GM12878 (cell line): ENCODE data around the gene LCLAT1. TPM values are rescaled to one million over a fixed set of nuclear protein-coding genes. Genes with fewer than 3 reads are reported as not detected.

Source experiments
- ATAC-seq: fragments of 200-7000 bp; cut with Tn5 transposase; 3 replicates; pipeline ENCODE4 v1.9.1; 2020; ENCODE audit warnings: mild to moderate bottlenecking, moderate library complexity
- BruUV-seq: library from RNA; stranded (reverse); fragments of 400-500 nt; replicated peaks from 2 replicates; lab custom pipeline; 2021; lab: Mats Ljungman, UMichigan
- CTCF ChIA-PET: fragments of 300-600 bp; sonication (Branson Sonifier 250); formaldehyde crosslinking; extraction: SDS; loops from one replicate; lab custom pipeline; 2021; ENCODE audit warnings: inconsistent platforms; lab: Yijun Ruan, JAX
- POLR2A ChIA-PET: fragments of 350-600 bp; formaldehyde crosslinking; extraction: SDS; loops from one replicate; lab custom pipeline; 2021; ENCODE audit warnings: inconsistent platforms; lab: Charles Lee
- RAD21 ChIA-PET: fragments of 300-600 bp; sonication (Branson Sonifier 250); formaldehyde crosslinking; loops from one replicate; lab custom pipeline; 2023; ENCODE audit warnings: antibody characterized with exemption; ENCODE audit not compliant: unreplicated experiment; lab: Charles Lee
- SMC1A ChIA-PET: fragments of 300-600 bp; sonication (Branson Sonifier 250); formaldehyde crosslinking; loops from one replicate; lab custom pipeline; 2023; ENCODE audit not compliant: unreplicated experiment, uncharacterized antibody; lab: Charles Lee
- DNase-seq: peaks from one replicate; pipeline ENCODE4 v3.0.0-alpha.2; 2011; ENCODE audit warnings: low read depth, low spot score
- FAIRE-seq: peaks from 3 replicates; lab custom pipeline; 2011; peaks lifted over from hg19 to GRCh38; lab: Jason Lieb, UNC
- H2AFZ ChIP-seq: 2 replicates; pipeline ENCODE4 v1.6.0; 2011; ENCODE audit warnings: low read depth, low read length, control low read depth; ENCODE audit not compliant: control insufficient read depth
- H3K27ac ChIP-seq: 2 replicates; pipeline ENCODE4 v1.5.1; 2011; ENCODE audit warnings: control low read depth; ENCODE audit not compliant: control insufficient read depth, insufficient read depth
- H3K27me3 ChIP-seq, 2 experiments: replicated peaks in 1 of 2; 2 replicates each; pipeline versions ENCODE4 v1.6.0 to v1.6.1; 2011; ENCODE audit warnings: low read length in 1 of 2; ENCODE audit not compliant: control insufficient read depth in 2 of 2, insufficient read depth in 2 of 2
- H3K36me3 ChIP-seq, 2 experiments: 2 replicates each; pipeline ENCODE4 v1.5.1; 2011; ENCODE audit warnings: low read length in 1 of 2; ENCODE audit not compliant: control insufficient read depth in 2 of 2, insufficient read depth in 2 of 2
- H3K4me1 ChIP-seq: 2 replicates; pipeline ENCODE4 v1.6.1; 2011; ENCODE audit warnings: mild to moderate bottlenecking, low read length, moderate library complexity, mixed read lengths; ENCODE audit not compliant: control insufficient read depth, insufficient read depth
- H3K4me2 ChIP-seq: 2 replicates; pipeline ENCODE4 v1.6.0; 2011; ENCODE audit warnings: control low read depth; ENCODE audit not compliant: control insufficient read depth, insufficient read depth
- H3K4me3 ChIP-seq: fragments of 200-600 bp; sonication (generic); 2 replicates; pipeline ENCODE4 v1.5.1; 2016
- H3K79me2 ChIP-seq: 2 replicates; pipeline ENCODE4 v1.6.0; 2011; ENCODE audit warnings: low read length; ENCODE audit not compliant: control insufficient read depth, insufficient read depth
- H3K9ac ChIP-seq: 2 replicates; pipeline ENCODE4 v1.8.0; 2011; ENCODE audit warnings: low read length, control low read depth, mixed read lengths; ENCODE audit not compliant: control insufficient read depth, insufficient read depth
- H3K9me3 ChIP-seq: replicated peaks from 3 replicates; pipeline ENCODE4 v1.5.1; 2011; ENCODE audit warnings: mild to moderate bottlenecking, low read length; ENCODE audit not compliant: control insufficient read depth, insufficient read depth
- H4K20me1 ChIP-seq: 2 replicates; pipeline ENCODE4 v1.6.0; 2011; ENCODE audit not compliant: control insufficient read depth, insufficient read depth
- BACH1 ChIP-seq: fragments of 450-650 bp; IDR thresholded peaks from 2 replicates; pipeline ENCODE4 v1.6.1; 2017; ENCODE audit warnings: mild to moderate bottlenecking, borderline replicate concordance
- CEBPB ChIP-seq, 2 experiments: fragments of 150-350 bp in 1 of 2; IDR thresholded peaks; 2 replicates each; pipeline ENCODE4 v1.6.1; 2012 to 2014; ENCODE audit warnings: low read depth in 2 of 2, low read length in 2 of 2, borderline replicate concordance in 1 of 2, inconsistent platforms in 1 of 2
- ESRRA ChIP-seq: IDR thresholded peaks from 2 replicates; pipeline ENCODE4 v1.6.1; 2012; ENCODE audit warnings: mild to moderate bottlenecking, low read length, improper control_type of control experiment
- HDAC2 ChIP-seq: fragments of 200-600 bp; sonication (generic); IDR thresholded peaks from 2 replicates; pipeline ENCODE4 v1.6.1; 2017
- MTA2 ChIP-seq: fragments of 450-650 bp; IDR thresholded peaks from 2 replicates; pipeline ENCODE4 v1.6.1; 2016; ENCODE audit warnings: low read depth, mild to moderate bottlenecking, moderate library complexity
- NFIC ChIP-seq: IDR thresholded peaks from 2 replicates; pipeline ENCODE4 v1.6.1; 2012; ENCODE audit warnings: low read depth, mild to moderate bottlenecking, inconsistent platforms, low read length, moderate library complexity
- NR2C1 ChIP-seq: fragments of 450-650 bp; IDR thresholded peaks from 2 replicates; pipeline ENCODE4 v1.6.1; 2017; ENCODE audit warnings: antibody characterized with exemption, mild to moderate bottlenecking, moderate library complexity
- PML ChIP-seq: IDR thresholded peaks from 2 replicates; pipeline ENCODE4 v1.6.1; 2012; ENCODE audit warnings: low read length, inconsistent platforms
- POLR2AphosphoS2 ChIP-seq: IDR thresholded peaks from 2 replicates; pipeline ENCODE4 v1.6.1; 2011; ENCODE audit warnings: low read depth, mild to moderate bottlenecking, low read length, improper control_type of control experiment, moderate library complexity
- POLR2AphosphoS5 ChIP-seq: IDR thresholded peaks from 2 replicates; pipeline ENCODE4 v1.6.1; 2011; ENCODE audit warnings: mild to moderate bottlenecking, low read length, inconsistent platforms
- PRDM15 ChIP-seq: fragments of 450-650 bp; formaldehyde crosslinking; IDR thresholded peaks from 2 replicates; pipeline ENCODE4 v1.4.0; 2020; ENCODE audit warnings: mild to moderate bottlenecking, moderate library complexity
- RELA ChIP-seq: fragments of 450-650 bp; IDR thresholded peaks from 2 replicates; pipeline ENCODE4 v1.8.0; 2014; ENCODE audit warnings: borderline replicate concordance; ENCODE audit not compliant: partially characterized antibody
- SIN3A ChIP-seq: IDR thresholded peaks from 2 replicates; pipeline ENCODE4 v1.6.1; 2012; ENCODE audit warnings: low read depth, low read length, improper control_type of control experiment
- SIX5 ChIP-seq: IDR thresholded peaks from 2 replicates; pipeline ENCODE4 v1.6.1; 2011; ENCODE audit warnings: mild to moderate bottlenecking, low read depth, low read length, moderate library complexity; ENCODE audit not compliant: severe bottlenecking
- SREBF1 ChIP-seq: IDR thresholded peaks from 2 replicates; pipeline ENCODE4 v1.6.1; 2012; ENCODE audit warnings: mild to moderate bottlenecking, low read length
- ZNF24 ChIP-seq: fragments of 450-650 bp; IDR thresholded peaks from 2 replicates; pipeline ENCODE4 v1.6.1; 2017; ENCODE audit warnings: antibody characterized with exemption, mild to moderate bottlenecking
- ZNF687 ChIP-seq: fragments of 450-650 bp; IDR thresholded peaks from 2 replicates; pipeline ENCODE4 v1.6.1; 2017; ENCODE audit warnings: mild to moderate bottlenecking, moderate library complexity
- WGBS: methylation state at CpG from one replicate; pipeline ENCODE4 v1.1.6; 2016; ENCODE audit warnings: low lambda C conversion rate; ENCODE audit not compliant: insufficient replicate concordance, insufficient coverage; ENCODE audit errors: missing lambda C conversion rate; 5-methylcytosine and 5-hydroxymethylcytosine counted together
- in situ Hi-C: fragments of 300-500 bp; cut with MboI; formaldehyde crosslinking; loops from 9 replicates; pipeline ENCODE4 v1.14.3; 2018; ENCODE audit warnings: mixed read lengths
- intact Hi-C: fragments of 100-400 bp; cut with micrococcal nuclease; formaldehyde crosslinking; loops from one replicate; pipeline ENCODE4 v1.14.2; 2022; ENCODE audit not compliant: unreplicated experiment
- polyA plus RNA-seq, 11 experiments: library from polyadenylated mRNA; depleted of rRNA in 4 of 11; unstranded in 6 of 11; stranded (reverse) in 5 of 11; fragments of >200 nt; fragmentation: Nextera tagmentation in 4 of 11; fragmentation: Illumina TruSeq in 1 of 11; extraction: Ambion mirVana in 4 of 11; extraction: Trizol in 1 of 11; gene quantifications; 1 replicate in 1 of 11; 2 replicates in 10 of 11; pipeline versions ENCODE4 v1.2.1 to v1.2.3, GENCODE V29; 2011 to 2016; ENCODE audit warnings: inconsistent platforms in 2 of 11, missing spikeins in 2 of 11, low read depth in 1 of 11
- total RNA-seq, 4 experiments: library from RNA; depleted of rRNA in 3 of 4; stranded (reverse); fragments of >200 nt in 3 of 4; fragmentation: Illumina TruSeq in 1 of 4; extraction: Trizol in 1 of 4; gene quantifications; 2 replicates each; pipeline versions ENCODE4 v1.2.1 to v1.2.3, GENCODE V29; 2013 to 2021

LCLAT1 gene
- total and polyA plus RNA-seq, 10 of the 15 experiments (the other 5 are each of a cell fraction or from before 2014, with no cell fraction given) = 8.1 to 33.0 (median 15.9) TPM

- Histone ChIP-seq H3K27ac (no peak overlapping the region), H3K4me2 (no peak overlapping the region), H4K20me1 (no peaks in the 10 kb centered on the region), H3K36me3 (no peaks in the 10 kb centered on the region), H3K9ac (no peak overlapping the region), H3K4me3 (no peak overlapping the region), H3K9me3 (no peaks in the 10 kb centered on the region), H3K4me1 (peaks cover 2% of the 10 kb centered on the region; the same call in 1 of the 2 replicates), H2AFZ (no peak overlapping the region), H3K27me3 (no peaks in the 10 kb centered on the region), H3K79me2 (no peaks in the 10 kb centered on the region)
- RAD21 ChIA-PET = no interaction called here
- no peak for DNase-seq
- BruUV-seq = no TSS peak
- in situ Hi-C loops = no loop called here
- intact Hi-C loops = no loop called here
- no peak for ATAC-seq
- CTCF ChIA-PET = interaction anchor here (1.4 kb wide), 1 partner anchor 15 kb away, joined by 3 read pairs; no protein-coding TSS in a partner anchor
- no peak for FAIRE-seq
- WGBS = 74% methylated on average over 4 of the region's 4 CpGs
- POLR2A ChIA-PET = interaction anchor here (0.8 kb wide), 1 partner anchor 94 kb away, joined by 4 read pairs; no protein-coding TSS in a partner anchor
- SMC1A ChIA-PET = interaction anchor here (9.1 kb wide), 1 partner anchor 11 kb away, joined by 96 read pairs; no protein-coding TSS in a partner anchor
- no peak for TF ChIP-seq NFIC
- TF ChIP-seq RELA = no peak
- TF ChIP-seq SREBF1 = no peak
- no peak for TF ChIP-seq HDAC2
- no peak for TF ChIP-seq BACH1
- no peak for TF ChIP-seq POLR2AphosphoS2
- TF ChIP-seq ESRRA = no peak
- TF ChIP-seq ZNF24 = no peak
- TF ChIP-seq PRDM15 (CRISPR knock-in tag) = no peak
- no peak for TF ChIP-seq PML
- no peak for TF ChIP-seq NR2C1
- TF ChIP-seq POLR2AphosphoS5 = no peak
- no peak for TF ChIP-seq ZNF687
- no peak for TF ChIP-seq SIN3A
- no peak for TF ChIP-seq CEBPB (IDR thresholded peaks at IDR 0.05; ENCODE audit: borderline replicate concordance in 1 of 2, low read depth in 2 of 2, low read length in 2 of 2)
- no peak for TF ChIP-seq MTA2
- no peak for TF ChIP-seq SIX5
These were observed 12.3 kb upstream of the LCLAT1 start for GRCh38 chr2:30434708-30435107.
